Erythroblast (primary cell): ENCODE data around the gene MYL4.

Experiments used
- GATA1 ChIP-seq: IDR thresholded peaks from 2 replicates; pipeline ENCODE4 v1.6.1; 2011; ENCODE audit warnings: low read depth, mild to moderate bottlenecking, control low read depth, low read length, moderate library complexity
- POLR2A ChIP-seq: IDR thresholded peaks from 2 replicates; pipeline ENCODE4 v1.6.1; 2011; ENCODE audit warnings: mild to moderate bottlenecking, low read length

DNA sequence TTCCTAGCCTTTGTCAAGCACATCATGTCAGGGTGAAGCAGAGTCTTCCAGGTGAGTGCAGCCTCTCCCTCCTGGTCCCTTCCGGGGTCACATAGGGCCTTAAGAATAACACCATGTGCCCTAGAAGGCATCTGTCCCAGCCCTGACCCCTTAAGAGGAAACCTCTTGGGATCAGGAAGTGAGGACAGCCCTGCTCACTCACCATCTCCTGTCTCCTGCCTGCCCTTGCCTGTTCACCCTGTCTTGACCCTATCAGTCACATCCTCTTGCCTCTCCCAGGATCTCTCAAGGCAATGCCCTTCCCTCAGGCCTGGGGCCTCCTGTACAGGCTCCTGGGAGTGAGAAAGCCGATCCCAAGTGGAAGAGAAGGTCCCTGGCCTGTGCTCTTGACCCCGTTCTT is 13.9 kb downstream of the MYL4 start:
- TF ChIP-seq POLR2A = no peak
- no peak for TF ChIP-seq GATA1
